H1 (cell line): ENCODE results near the gene OGDH. TPM values are rescaled to one million over a fixed set of nuclear protein-coding genes. Genes with fewer than 3 reads are reported as not detected.

Experiments used
- SIRT6 ChIP-seq: IDR thresholded peaks from one replicate; pipeline ENCODE4 v1.7.1; 2012; ENCODE audit warnings: low read length, inconsistent platforms
- polyA plus RNA-seq, 7 experiments: library from polyadenylated mRNA; depleted of rRNA in 3 of 7; stranded (reverse) in 5 of 7; unstranded in 2 of 7; fragments of >200 nt in 5 of 7; fragments of 200-250 nt in 2 of 7; gene quantifications; 1 replicate in 5 of 7; 2 replicates in 1 of 7; 4 replicates in 1 of 7; pipeline versions ENCODE4 v1.2.1 to v1.2.3, GENCODE V29; 2011 to 2013; ENCODE audit warnings: missing spikeins in 2 of 7, mixed read lengths in 2 of 7
- total RNA-seq: library from RNA; stranded (reverse); fragmentation: NEBNext Ultra II Directional; extraction: Animal tissue kit (Norgen Biotek cat#: 25700); gene quantifications from 2 replicates; pipeline ENCODE4 v1.2.1, GENCODE V29; 2021

OGDH gene
- total and polyA plus RNA-seq, 2 of the 8 experiments (the other 6 are each of a cell fraction or from before 2014, with no cell fraction given) = 71.6 to 91.6 TPM

DNA sequence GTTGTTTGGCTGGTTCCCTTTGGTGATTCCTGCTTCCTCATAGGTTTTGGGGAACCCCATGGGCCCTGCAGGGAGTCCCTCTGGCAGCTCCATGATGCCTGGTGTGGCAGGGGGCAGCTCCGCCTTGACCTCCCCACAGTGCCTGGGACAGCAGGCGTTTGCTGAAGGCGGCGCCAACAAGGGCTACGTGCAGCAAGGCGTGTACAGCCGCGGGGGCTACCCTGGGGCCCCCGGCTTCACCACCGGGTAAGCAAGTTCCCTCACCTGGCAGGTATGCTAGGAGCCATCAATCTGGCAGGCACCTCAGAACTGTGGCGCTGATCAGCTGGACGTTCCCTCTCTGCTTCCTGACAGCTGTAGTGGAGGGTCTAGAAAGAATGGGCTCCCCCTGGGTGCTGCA is 150.5 kb downstream of the OGDH start (continued):
- TF ChIP-seq SIRT6 = no peak
- TF ChIP-seq, all 59 proteins: peak for 0
